ENCODE data around the gene CHAC1.
A peak's percentile ranks its signal among the peaks of the same experiment; 100 is the strongest.

The CHAC1 gene

GRCh38 chr15:40921949-40922607 lies 31.2 kb upstream of the CHAC1 start:
- intact Hi-C loops (cut with DNase I), result no loop called here
- DNase-seq, result no peak

- no peak for DNase-seq
- intact Hi-C loops (cut with DNase I), result no loop called here
Measured at GRCh38 chr15:40922608-40923005, 30.7 kb upstream of the CHAC1 start.

GRCh38 chr15:40923551-40923950 lies 29.7 kb upstream of the CHAC1 start:
- DNase-seq, result no peak
- intact Hi-C loops (cut with DNase I), result no loop called here

GRCh38 chr15:40925495-40925862 lies 27.8 kb upstream of the CHAC1 start:
- DNase-seq, result no peak
- intact Hi-C loops (cut with DNase I), result no loop called here

GRCh38 chr15:40925863-40926658 lies 27.2 kb upstream of the CHAC1 start:
- peak in 19 of 42 donors; percentile 20 to 71 (median 46) for DNase-seq
- intact Hi-C loops (cut with DNase I), result no loop called here

- no peak for DNase-seq
- intact Hi-C loops (cut with DNase I), result no loop called here
Measured at GRCh38 chr15:40926659-40927494, 26.4 kb upstream of the CHAC1 start.

- intact Hi-C loops (cut with DNase I), result no loop called here
Measured at GRCh38 chr15:40927495-40927872, 25.8 kb upstream of the CHAC1 start.

GRCh38 chr15:40927873-40928806 lies 25.1 kb upstream of the CHAC1 start:
- DNase-seq, result no peak
- intact Hi-C loops (cut with DNase I), result no loop called here

More at GRCh38 chr15:40927495-40927872, 25.8 kb upstream of the CHAC1 start:
- DNase-seq, result no peak

- intact Hi-C loops (cut with DNase I), result no loop called here
- peak in 8 of 42 donors; percentile 20 to 41 (median 27) for DNase-seq
Measured at GRCh38 chr15:40928821-40929659, 24.2 kb upstream of the CHAC1 start, which contains the start of gene DLL4. Gene DLL4 (plus strand): TSS chr15:40929340. CDS start chr15:40929669, 329 bp downstream.

- peak in 22 of 42 donors; percentile 24 to 71 (median 43) for DNase-seq
- intact Hi-C loops (cut with DNase I), result no loop called here
Measured at GRCh38 chr15:40929660-40930429, 23.4 kb upstream of the CHAC1 start.

GRCh38 chr15:40930430-40931299 lies 22.6 kb upstream of the CHAC1 start:
- intact Hi-C loops (cut with DNase I), result no loop called here
- peak in 18 of 42 donors; percentile 16 to 67 (median 40) for DNase-seq

- no peak for DNase-seq
- intact Hi-C loops (cut with DNase I), result no loop called here
Measured at GRCh38 chr15:40931300-40932142, 21.8 kb upstream of the CHAC1 start.

GRCh38 chr15:40932156-40932555 lies 21.1 kb upstream of the CHAC1 start:
- intact Hi-C loops (cut with DNase I), result no loop called here

GRCh38 chr15:40932649-40933516 lies 20.4 kb upstream of the CHAC1 start:
- no peak for DNase-seq
- intact Hi-C loops (cut with DNase I), result no loop called here

More at GRCh38 chr15:40932156-40932555, 21.1 kb upstream of the CHAC1 start:
- DNase-seq, result no peak
